A549 (cell line): Measurements from ENCODE around the gene LILRB3. TPM values are rescaled to one million over a fixed set of nuclear protein-coding genes. Genes with fewer than 3 reads are reported as not detected.
"Not testable (repeated sequence)": the region's sequence is repeated elsewhere in the genome, so short reads cannot be mapped to it uniquely, and the experiment has no call there.

Experiments
- ATAC-seq, 2 experiments: fragments of 200-7000 bp in 1 of 2; fragments of >200 bp in 1 of 2; cut with Nextera tagmentation in 1 of 2; cut with Tn5 transposase in 1 of 2; 3 replicates each; pipeline versions ENCODE4 v1.8.0 to v1.9.1; 2018 to 2020; ENCODE audit warnings: mild to moderate bottlenecking in 1 of 2, moderate library complexity in 1 of 2
- CTCF ChIA-PET: fragments of 300-600 bp; sonication (Branson Sonifier 250); formaldehyde crosslinking; extraction: SDS; loops from one replicate; lab custom pipeline; 2021; ENCODE audit warnings: antibody characterized with exemption, inconsistent platforms; lab: Yijun Ruan, JAX
- POLR2A ChIA-PET: fragments of 350-600 bp; formaldehyde crosslinking; extraction: SDS; loops from one replicate; lab custom pipeline; 2021; ENCODE audit warnings: antibody characterized with exemption, inconsistent platforms; lab: Yijun Ruan, JAX
- DNase-seq, 2 experiments: peaks; one replicate each; pipeline versions ENCODE4 v3.0.0 to v3.0.0-alpha.2; 2011 to 2016; ENCODE audit warnings: low read depth in 1 of 2, low spot score in 1 of 2
- FAIRE-seq: peaks from 2 replicates; lab custom pipeline; 2011; peaks lifted over from hg19 to GRCh38; lab: Jason Lieb, UNC
- H3K27ac ChIP-seq, 2 experiments: fragments of >200 bp; sonication (Bioruptor Twin); formaldehyde crosslinking; 3 replicates each; pipeline ENCODE4 v1.5.1; 2016 to 2017
- H3K4me1 ChIP-seq: fragments of >200 bp; sonication (Bioruptor Twin); formaldehyde crosslinking; 3 replicates; pipeline ENCODE4 v1.6.1; 2016
- H3K4me2 ChIP-seq: fragments of >200 bp; sonication (Bioruptor Twin); formaldehyde crosslinking; 3 replicates; pipeline ENCODE4 v1.6.1; 2016
- H3K4me3 ChIP-seq: fragments of >200 bp; sonication (Bioruptor Twin); formaldehyde crosslinking; 3 replicates; pipeline ENCODE4 v1.5.1; 2016
- H3K9me3 ChIP-seq: fragments of >200 bp; sonication (Bioruptor Twin); formaldehyde crosslinking; 3 replicates; pipeline ENCODE4 v1.6.1; 2016
- CHD2 ChIP-seq: fragments of 150-350 bp; IDR thresholded peaks from 2 replicates; pipeline ENCODE4 v1.6.1; 2014; ENCODE audit warnings: low read length; ENCODE audit not compliant: partially characterized antibody
- EP300 ChIP-seq, 2 experiments: fragments of >200 bp; sonication (Bioruptor Twin); formaldehyde crosslinking; IDR thresholded peaks; 2 replicates in 1 of 2; 3 replicates in 1 of 2; pipeline ENCODE4 v1.6.1; 2016 to 2017
- FOSB ChIP-seq: fragments of 250-450 bp; sonication (Bioruptor Pico); IDR thresholded peaks from 2 replicates; pipeline ENCODE4 v1.5.0; 2020; ENCODE audit warnings: mild to moderate bottlenecking, moderate library complexity
- HOXB13 ChIP-seq: fragments of 250-450 bp; sonication (Bioruptor Pico); IDR thresholded peaks from 2 replicates; pipeline ENCODE4 v1.5.0; 2020; ENCODE audit warnings: low read depth, mild to moderate bottlenecking, moderate library complexity
- KDM1A ChIP-seq: fragments of 200-600 bp; sonication (generic); IDR thresholded peaks from 2 replicates; pipeline ENCODE4 v1.6.1; 2016; ENCODE audit warnings: low read depth, mild to moderate bottlenecking
- KDM5A ChIP-seq: fragments of 200-600 bp; sonication (generic); IDR thresholded peaks from 2 replicates; pipeline ENCODE4 v1.6.1; 2016; ENCODE audit warnings: antibody characterized with exemption, mild to moderate bottlenecking
- MAFK ChIP-seq: fragments of 450-650 bp; IDR thresholded peaks from 2 replicates; pipeline ENCODE4 v1.6.1; 2014; ENCODE audit not compliant: partially characterized antibody
- MAZ ChIP-seq: fragments of 150-350 bp; IDR thresholded peaks from 2 replicates; pipeline ENCODE4 v1.6.1; 2014; ENCODE audit warnings: antibody characterized with exemption, low read depth, low read length, borderline replicate concordance
- MYC ChIP-seq: IDR thresholded peaks from 2 replicates; pipeline ENCODE4 v1.6.1; 2012; ENCODE audit warnings: mild to moderate bottlenecking, inconsistent platforms, low read length, improper control_type of control experiment, borderline replicate concordance
- PHF8 ChIP-seq: fragments of 200-600 bp; sonication (generic); IDR thresholded peaks from 2 replicates; pipeline ENCODE4 v1.6.1; 2016; ENCODE audit warnings: low read depth, mild to moderate bottlenecking, antibody characterized with exemption, moderate library complexity, borderline replicate concordance
- RFX5 ChIP-seq: fragments of 450-650 bp; IDR thresholded peaks from 2 replicates; pipeline ENCODE4 v1.7.1; 2014; ENCODE audit warnings: antibody characterized with exemption, mild to moderate bottlenecking, moderate library complexity
- WGBS: methylation state at CpG from one replicate; pipeline ENCODE4 v1.1.6; 2017; ENCODE audit errors: missing lambda C conversion rate; 5-methylcytosine and 5-hydroxymethylcytosine counted together
- polyA plus RNA-seq, 4 experiments: library from polyadenylated mRNA; depleted of rRNA in 3 of 4; stranded (reverse); fragments of >200 nt; fragmentation: RNase III in 1 of 4; extraction: RNeasy Plus Mini Kit Qiagen cat#74134 plus additional on column Dnase treatment in 1 of 4; gene quantifications; 2 replicates in 3 of 4; 3 replicates in 1 of 4; pipeline ENCODE4 v1.2.3, GENCODE V29; 2011 to 2017
- TF ChIP-seq, protein P1 (sequence below): fragments of >200 bp; sonication (Bioruptor Twin); formaldehyde crosslinking; IDR thresholded peaks from 3 replicates; pipeline ENCODE4 v1.6.1; 2016
- TF ChIP-seq, protein P2 (sequence below): fragments of >200 bp; sonication (Bioruptor Twin); formaldehyde crosslinking; IDR thresholded peaks from 3 replicates; pipeline ENCODE4 v1.5.1; 2016
- TF ChIP-seq, protein P3 (sequence below): IDR thresholded peaks from 2 replicates; pipeline ENCODE4 v1.6.1; 2012

LILRB3 gene
- polyA plus RNA-seq, 2 of the 4 experiments (the other 2 are of a cell fraction) = not detected

DNA sequence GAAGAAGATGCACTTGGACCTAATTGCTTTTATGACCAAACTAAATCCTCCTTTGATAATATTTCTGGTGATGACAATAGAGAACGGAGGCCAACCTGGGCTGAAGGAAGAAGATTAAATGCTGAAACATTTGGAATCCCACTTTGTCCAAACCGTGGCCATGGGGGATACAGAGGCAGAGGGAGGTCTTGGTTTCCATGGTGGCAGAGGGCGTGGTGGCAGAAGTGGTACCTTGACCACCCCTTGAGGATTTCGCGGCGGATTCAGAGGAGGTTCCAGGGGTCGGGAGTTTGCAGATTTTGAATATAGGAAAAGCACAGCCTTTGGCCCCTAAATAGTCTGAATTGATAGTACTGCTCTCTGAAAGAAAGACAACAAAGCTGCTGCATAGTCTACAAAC, 7.2 kb upstream of the LILRB3 start:
- no peak for TF ChIP-seq MAZ
- no peak for TF ChIP-seq HOXB13
- TF ChIP-seq, protein P1, sequence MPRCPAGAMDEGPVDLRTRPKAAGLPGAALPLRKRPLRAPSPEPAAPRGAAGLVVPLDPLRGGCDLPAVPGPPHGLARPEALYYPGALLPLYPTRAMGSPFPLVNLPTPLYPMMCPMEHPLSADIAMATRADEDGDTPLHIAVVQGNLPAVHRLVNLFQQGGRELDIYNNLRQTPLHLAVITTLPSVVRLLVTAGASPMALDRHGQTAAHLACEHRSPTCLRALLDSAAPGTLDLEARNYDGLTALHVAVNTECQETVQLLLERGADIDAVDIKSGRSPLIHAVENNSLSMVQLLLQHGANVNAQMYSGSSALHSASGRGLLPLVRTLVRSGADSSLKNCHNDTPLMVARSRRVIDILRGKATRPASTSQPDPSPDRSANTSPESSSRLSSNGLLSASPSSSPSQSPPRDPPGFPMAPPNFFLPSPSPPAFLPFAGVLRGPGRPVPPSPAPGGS = no peak
- TF ChIP-seq FOSB = no peak
- TF ChIP-seq MAFK = no peak
- no peak for TF ChIP-seq PHF8
- TF ChIP-seq CHD2 = no peak
- TF ChIP-seq, protein P2, sequence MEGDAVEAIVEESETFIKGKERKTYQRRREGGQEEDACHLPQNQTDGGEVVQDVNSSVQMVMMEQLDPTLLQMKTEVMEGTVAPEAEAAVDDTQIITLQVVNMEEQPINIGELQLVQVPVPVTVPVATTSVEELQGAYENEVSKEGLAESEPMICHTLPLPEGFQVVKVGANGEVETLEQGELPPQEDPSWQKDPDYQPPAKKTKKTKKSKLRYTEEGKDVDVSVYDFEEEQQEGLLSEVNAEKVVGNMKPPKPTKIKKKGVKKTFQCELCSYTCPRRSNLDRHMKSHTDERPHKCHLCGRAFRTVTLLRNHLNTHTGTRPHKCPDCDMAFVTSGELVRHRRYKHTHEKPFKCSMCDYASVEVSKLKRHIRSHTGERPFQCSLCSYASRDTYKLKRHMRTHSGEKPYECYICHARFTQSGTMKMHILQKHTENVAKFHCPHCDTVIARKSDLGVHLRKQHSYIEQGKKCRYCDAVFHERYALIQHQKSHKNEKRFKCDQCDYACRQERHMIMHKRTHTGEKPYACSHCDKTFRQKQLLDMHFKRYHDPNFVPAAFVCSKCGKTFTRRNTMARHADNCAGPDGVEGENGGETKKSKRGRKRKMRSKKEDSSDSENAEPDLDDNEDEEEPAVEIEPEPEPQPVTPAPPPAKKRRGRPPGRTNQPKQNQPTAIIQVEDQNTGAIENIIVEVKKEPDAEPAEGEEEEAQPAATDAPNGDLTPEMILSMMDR = no peak
- TF ChIP-seq MYC = no peak
- TF ChIP-seq, protein P3, sequence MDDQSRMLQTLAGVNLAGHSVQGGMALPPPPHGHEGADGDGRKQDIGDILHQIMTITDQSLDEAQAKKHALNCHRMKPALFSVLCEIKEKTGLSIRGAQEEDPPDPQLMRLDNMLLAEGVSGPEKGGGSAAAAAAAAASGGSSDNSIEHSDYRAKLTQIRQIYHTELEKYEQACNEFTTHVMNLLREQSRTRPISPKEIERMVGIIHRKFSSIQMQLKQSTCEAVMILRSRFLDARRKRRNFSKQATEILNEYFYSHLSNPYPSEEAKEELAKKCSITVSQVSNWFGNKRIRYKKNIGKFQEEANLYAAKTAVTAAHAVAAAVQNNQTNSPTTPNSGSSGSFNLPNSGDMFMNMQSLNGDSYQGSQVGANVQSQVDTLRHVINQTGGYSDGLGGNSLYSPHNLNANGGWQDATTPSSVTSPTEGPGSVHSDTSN = no peak
- no peak for TF ChIP-seq KDM1A
- no peak for TF ChIP-seq KDM5A
- TF ChIP-seq, all 56 proteins: peak for 0
- POLR2A ChIA-PET = no interaction called here
- no peaks in the 10 kb centered on the region for H3K4me1 ChIP-seq
- peaks cover 14% of the 10 kb centered on the region for H3K9me3 ChIP-seq
- no peak overlapping the region for H3K4me2 ChIP-seq
- no peak for FAIRE-seq
- WGBS = 64% methylated on average over 7 of the region's 7 CpGs
- CTCF ChIA-PET = interaction anchor here (0.6 to 1.7 kb wide), 3 partner anchors 13 to 75 kb away, joined by 5 to 8 read pairs (median 5); partner anchors contain the start of gene LILRA6
- no peak overlapping the region for H3K4me3 ChIP-seq
- no peak for DNase-seq
- ATAC-seq = no peak
- H3K27ac ChIP-seq = no peak overlapping the region

DNA sequence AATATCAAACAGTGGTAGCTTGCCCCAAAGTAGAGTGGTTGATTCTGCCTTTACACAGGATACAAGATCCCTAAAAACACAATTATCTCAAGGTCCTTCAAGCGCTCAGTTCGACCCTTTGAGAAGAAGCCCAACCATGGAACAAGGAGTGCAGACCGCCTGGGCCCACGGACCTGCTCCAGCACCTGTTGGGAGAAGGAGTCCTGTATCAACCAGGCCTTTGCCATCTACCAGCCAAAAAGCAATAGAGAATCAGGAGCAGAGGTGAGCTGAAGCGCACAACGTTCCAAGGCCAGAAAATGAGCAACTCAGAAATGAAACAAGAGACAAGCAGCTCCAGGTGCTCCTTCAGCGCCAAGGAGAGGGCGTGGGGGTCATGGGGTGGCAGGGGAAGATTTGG, 6.3 kb upstream of the LILRB3 start:
- Histone ChIP-seq H3K4me1 (no peaks in the 10 kb centered on the region), H3K4me2 (no peak overlapping the region), H3K9me3 (peaks cover 5% of the 10 kb centered on the region), H3K4me3 (no peak overlapping the region), H3K27ac (no peak overlapping the region)
- 75% methylated on average over 8 of the region's 8 CpGs for WGBS
- ATAC-seq (no peak), FAIRE-seq (no peak), DNase-seq (no peak)
- ChIA-PET POLR2A (interaction anchor here (1.3 kb wide), 1 partner anchor 92 kb away, joined by 3 read pairs; the partner anchor contains the start of gene CNOT3), CTCF (interaction anchor here (0.5 to 1.3 kb wide), 5 partner anchors 31 to 162 kb away, joined by 3 to 5 read pairs (median 3); no protein-coding TSS in a partner anchor)
- no peak for TF ChIP-seq EP300 (IDR thresholded peaks at IDR 0.05)
- TF ChIP-seq RFX5 = no peak

DNA sequence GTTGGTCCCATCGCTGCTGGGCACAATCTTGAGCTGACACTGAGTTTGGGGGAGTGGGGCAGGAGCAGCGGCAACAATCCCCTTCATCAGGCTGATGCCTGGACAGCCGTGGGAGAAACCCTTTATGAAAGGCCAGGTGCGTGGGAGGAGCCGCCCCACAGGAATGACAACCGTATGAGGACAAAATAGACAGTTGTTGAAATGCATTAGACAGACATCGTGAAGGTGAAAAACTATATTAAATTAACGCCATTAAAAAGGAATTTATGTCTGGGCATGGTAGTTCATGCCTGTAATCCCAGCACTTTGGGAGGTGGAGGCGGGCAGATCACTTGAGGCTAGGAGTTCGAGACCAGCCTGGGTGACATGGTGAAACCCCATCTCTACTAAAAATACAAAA, 1.8 kb upstream of the LILRB3 start:
- H3K4me1 ChIP-seq, ATAC-seq, H3K27ac ChIP-seq, FAIRE-seq, H3K9me3 ChIP-seq, H3K4me3 ChIP-seq, DNase-seq, H3K4me2 ChIP-seq: not testable (repeated sequence)
- POLR2A ChIA-PET = interaction anchor here (1.0 kb wide), 1 partner anchor 14 kb away, joined by 4 read pairs; no protein-coding TSS in a partner anchor
- CTCF ChIA-PET = interaction anchor here (1.0 to 1.4 kb wide), 3 partner anchors 34 to 73 kb away, joined by 3 read pairs; no protein-coding TSS in a partner anchor
- WGBS = 69% methylated on average over 10 of the region's 10 CpGs

DNA sequence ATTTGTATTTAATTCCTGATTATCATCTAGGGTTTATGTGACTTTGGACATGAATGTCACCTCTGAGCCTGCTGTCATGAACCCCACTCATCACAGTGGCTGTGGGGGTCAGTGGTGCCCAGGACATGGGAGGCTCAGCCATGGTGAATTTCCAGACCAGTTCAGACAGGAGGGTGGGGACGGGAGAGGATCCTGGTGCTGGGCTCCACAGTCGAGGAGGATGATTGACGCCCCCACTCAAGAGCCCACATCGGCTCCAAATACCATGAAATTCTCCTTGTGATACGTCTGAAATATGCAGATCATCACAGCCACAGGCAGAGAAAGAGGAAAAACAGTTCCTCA, 1.1 kb upstream of the LILRB3 start:
- CTCF ChIA-PET, POLR2A ChIA-PET, ATAC-seq: not testable (repeated sequence)

DNA sequence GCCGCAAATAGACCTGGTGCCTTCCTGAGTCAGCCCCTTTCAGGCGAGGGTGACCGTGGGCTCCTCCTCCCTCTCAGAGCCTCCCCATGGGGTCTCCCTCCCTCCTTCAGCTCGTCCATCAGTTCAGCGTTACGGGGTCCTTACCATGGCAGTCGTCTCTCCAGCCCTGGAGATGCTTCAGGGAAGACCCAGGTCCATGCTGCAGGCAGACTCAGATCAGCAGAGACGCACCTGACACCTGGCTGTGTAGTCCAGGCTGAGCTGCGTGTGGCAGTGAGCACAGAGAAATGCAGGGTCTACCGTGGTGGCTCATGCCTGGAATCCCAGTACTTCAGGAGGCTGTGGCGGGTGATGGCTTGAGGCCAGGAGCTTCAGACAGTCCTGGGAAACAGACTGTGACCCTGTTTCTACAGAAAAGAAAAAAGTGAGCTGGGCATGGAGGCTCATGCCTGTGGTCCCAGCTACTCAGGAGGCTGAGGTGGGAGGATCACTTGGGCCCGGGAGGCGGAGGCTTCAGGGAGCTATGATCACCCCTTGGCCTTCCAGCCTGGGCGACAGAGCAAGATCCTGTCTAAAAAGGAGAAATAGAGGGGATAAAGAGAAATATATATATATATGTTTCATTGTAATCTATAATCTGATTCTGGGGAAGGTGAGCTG, 600 bp upstream of the LILRB3 start:
- H3K4me2 ChIP-seq, DNase-seq, POLR2A ChIA-PET, H3K4me3 ChIP-seq, H3K4me1 ChIP-seq, H3K9me3 ChIP-seq, FAIRE-seq, H3K27ac ChIP-seq: not testable (repeated sequence)
- CTCF ChIA-PET = interaction anchor here (1.8 kb wide), 1 partner anchor 9 kb away, joined by 8 read pairs; no protein-coding TSS in a partner anchor
- WGBS = 70% methylated on average over 12 of the region's 14 CpGs
- peak in 1 of 2 experiments; percentile 11; a peak in 2 of 6 replicates for ATAC-seq

More for the DNA sequence above, 1.1 kb upstream of the LILRB3 start:
- not testable (repeated sequence) for H3K27ac ChIP-seq, H3K4me1 ChIP-seq, H3K4me3 ChIP-seq, H3K4me2 ChIP-seq, DNase-seq, H3K9me3 ChIP-seq, FAIRE-seq
- WGBS = 43% methylated on average over 5 of the region's 5 CpGs

DNA sequence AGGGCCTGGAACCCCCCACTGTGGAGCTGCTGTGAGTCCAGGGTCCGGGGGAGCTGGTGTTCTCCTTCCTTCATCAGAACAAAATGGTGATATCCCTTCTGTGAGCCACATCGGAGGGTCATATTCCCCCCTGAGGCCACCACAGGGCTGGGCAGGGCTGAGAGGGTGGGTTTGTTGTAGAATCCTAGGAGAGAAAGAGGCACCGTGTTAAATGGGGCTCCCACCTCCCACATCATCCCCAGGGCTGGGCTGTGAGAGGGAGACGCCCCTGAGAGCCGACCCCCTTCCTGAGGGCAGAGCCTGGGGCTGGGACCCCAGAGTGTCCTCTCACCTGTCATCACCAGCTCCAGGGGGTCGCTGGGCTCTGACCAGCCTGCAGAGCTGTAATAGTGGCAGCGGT, 860 bp downstream of the LILRB3 start:
- H3K4me1 ChIP-seq, H3K27ac ChIP-seq, H3K4me2 ChIP-seq, POLR2A ChIA-PET, H3K4me3 ChIP-seq, DNase-seq, H3K9me3 ChIP-seq, FAIRE-seq, ATAC-seq: not testable (repeated sequence)
- 76% methylated on average over 6 of the region's 7 CpGs for WGBS
- CTCF ChIA-PET = interaction anchor here (1.8 kb wide), 1 partner anchor 10 kb away, joined by 8 read pairs; no protein-coding TSS in a partner anchor

DNA sequence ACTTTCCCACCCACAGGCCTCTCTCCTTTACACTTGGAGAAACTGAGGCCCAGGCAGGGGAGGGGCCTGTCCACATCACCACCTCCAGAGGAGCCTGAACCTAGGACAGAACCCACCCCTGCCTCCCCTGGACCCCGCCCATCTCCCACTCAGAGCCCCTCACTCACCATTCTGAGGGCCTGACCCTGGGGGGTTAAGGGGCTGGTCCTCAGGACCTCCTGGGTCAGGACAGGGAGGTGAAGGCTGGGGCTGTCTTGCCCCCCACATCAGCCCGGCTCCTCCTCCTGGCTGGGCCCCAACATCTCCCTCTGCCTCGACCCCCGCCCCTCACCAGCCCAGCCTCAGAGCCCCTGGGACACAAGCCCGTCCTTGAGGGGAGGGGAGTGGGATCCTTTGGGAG, 3.1 kb downstream of the LILRB3 start:
- H3K4me1 ChIP-seq, POLR2A ChIA-PET, DNase-seq, H3K4me3 ChIP-seq, H3K27ac ChIP-seq, ATAC-seq, H3K4me2 ChIP-seq, FAIRE-seq, H3K9me3 ChIP-seq: not testable (repeated sequence)
- WGBS = 69% methylated on average over 4 of the region's 5 CpGs
- CTCF ChIA-PET = interaction anchor here (1.0 kb wide), 1 partner anchor 38 kb away, joined by 3 read pairs; no protein-coding TSS in a partner anchor
